PC-9 (cell line): ENCODE data around the gene SORBS2.

Source experiments
- CTCF ChIP-seq: fragments of 200-600 bp; sonication (generic); conservative IDR thresholded peaks from 2 replicates; pipeline ENCODE4 v1.6.1; 2017; ENCODE audit warnings: mixed run types, antibody characterized with exemption, mild to moderate bottlenecking, moderate library complexity
- EZH2 ChIP-seq: fragments of 200-600 bp; sonication (generic); IDR thresholded peaks from 2 replicates; pipeline ENCODE4 v1.8.0; 2017; ENCODE audit warnings: antibody characterized with exemption, low read depth

- TF ChIP-seq CTCF, result no peak
- TF ChIP-seq EZH2, result no peak
Measured at GRCh38 chr4:185669288-185669687, 142.7 kb downstream of the SORBS2 start.
